Neural cell (in vitro differentiated cells): ENCODE measurements around the gene POLR1E. TPM values are rescaled to one million over a fixed set of nuclear protein-coding genes. Genes with fewer than 3 reads are reported as not detected.
"Not testable (repeated sequence)": the region's sequence is repeated elsewhere in the genome, so short reads cannot be mapped to it uniquely, and the experiment has no call there.

Experiments
- H2AFZ ChIP-seq: fragments of 200-600, 300-800 bp; sonication (generic), shearing (Covaris generic); 2 replicates; pipeline ENCODE4 v1.6.0; 2014; ENCODE audit warnings: low read depth, mild to moderate bottlenecking, antibody characterized with exemption, low read length, moderate library complexity
- H3F3A ChIP-seq: fragments of 200-600 bp; shearing (Covaris generic); 2 replicates; pipeline ENCODE4 v1.6.1; 2016; ENCODE audit warnings: mild to moderate bottlenecking, moderate library complexity, mixed read lengths, antibody characterized with exemption, low read length; ENCODE audit not compliant: insufficient read depth, poor library complexity, severe bottlenecking
- H3K27ac ChIP-seq: fragments of 200-600, 300-800 bp; sonication (generic), shearing (Covaris generic); 2 replicates; pipeline ENCODE4 v1.5.1; 2014; ENCODE audit warnings: mild to moderate bottlenecking, low read length, moderate library complexity
- H3K27me3 ChIP-seq: fragments of 300-800, 200-600 bp; sonication (generic), shearing (Covaris generic); 2 replicates; pipeline ENCODE4 v1.6.0; 2014; ENCODE audit warnings: mild to moderate bottlenecking, low read depth, low read length, moderate library complexity; ENCODE audit not compliant: insufficient read depth
- H3K36me3 ChIP-seq: fragments of 300-800, 200-600 bp; sonication (generic), shearing (Covaris generic); 2 replicates; pipeline ENCODE4 v1.5.1; 2014; ENCODE audit warnings: mild to moderate bottlenecking, antibody characterized with exemption, low read length, moderate library complexity; ENCODE audit not compliant: insufficient read depth
- H3K4me2 ChIP-seq: fragments of 300-800, 200-600 bp; sonication (generic), shearing (Covaris generic); 2 replicates; pipeline ENCODE4 v1.6.0; 2014; ENCODE audit warnings: mild to moderate bottlenecking, low read length
- H3K4me3 ChIP-seq: fragments of 300-800, 200-600 bp; sonication (generic), shearing (Covaris generic); 2 replicates; pipeline ENCODE4 v1.5.1; 2014; ENCODE audit warnings: mild to moderate bottlenecking, low read length, moderate library complexity
- H3K79me2 ChIP-seq: fragments of 200-600 bp; shearing (Covaris generic); replicated peaks from 2 replicates; pipeline ENCODE4 v1.6.0; 2014; ENCODE audit warnings: mild to moderate bottlenecking, low read length, moderate library complexity; ENCODE audit not compliant: insufficient read depth
- H3K9ac ChIP-seq: fragments of 300-800, 200-600 bp; sonication (generic), shearing (Covaris generic); 2 replicates; pipeline ENCODE4 v1.6.1; 2016; ENCODE audit warnings: mild to moderate bottlenecking, low read length, mixed read lengths
- H3K9me2 ChIP-seq: fragments of 200-600 bp; shearing (Covaris generic); 2 replicates; pipeline ENCODE4 v1.6.1; 2016; ENCODE audit warnings: mild to moderate bottlenecking, low read length, mixed read lengths; ENCODE audit not compliant: insufficient read depth
- H3K9me3 ChIP-seq: fragments of 200-600, 300-800 bp; sonication (generic), shearing (Covaris generic); 2 replicates; pipeline ENCODE4 v1.6.1; 2016; ENCODE audit warnings: mild to moderate bottlenecking, mixed run types, low read length, moderate library complexity, mixed read lengths
- H4K20me1 ChIP-seq: fragments of 200-600 bp; shearing (Covaris generic); 2 replicates; pipeline ENCODE4 v1.6.1; 2016; ENCODE audit warnings: mild to moderate bottlenecking, mixed run types; ENCODE audit not compliant: insufficient read depth
- CTCF ChIP-seq: fragments of 450-650 bp; IDR thresholded peaks from 2 replicates; pipeline ENCODE4 v1.5.1; 2014; ENCODE audit warnings: antibody characterized with exemption, mild to moderate bottlenecking, moderate library complexity; ENCODE audit not compliant: poor library complexity, severe bottlenecking
- EP300 ChIP-seq: fragments of 450-650 bp; conservative IDR thresholded peaks from 2 replicates; pipeline ENCODE4 v1.6.1; 2014; ENCODE audit warnings: antibody characterized with exemption, mild to moderate bottlenecking, moderate library complexity; ENCODE audit not compliant: poor library complexity, severe bottlenecking
- EZH2 ChIP-seq: fragments of 200-600, 300-800 bp; shearing (Covaris generic), sonication (generic); IDR thresholded peaks from 2 replicates; pipeline ENCODE4 v1.6.1; 2014; ENCODE audit warnings: antibody characterized with exemption, low read length, borderline replicate concordance, mild to moderate bottlenecking; ENCODE audit not compliant: insufficient read depth, poor library complexity, severe bottlenecking
- MXI1 ChIP-seq: fragments of 450-650 bp; conservative IDR thresholded peaks from 2 replicates; pipeline ENCODE4 v1.6.1; 2014; ENCODE audit warnings: antibody characterized with exemption, mild to moderate bottlenecking; ENCODE audit not compliant: poor library complexity, severe bottlenecking
- POLR2AphosphoS5 ChIP-seq: IDR thresholded peaks from 2 replicates; pipeline ENCODE4 v1.6.1; 2012
- RAD21 ChIP-seq: fragments of 450-650 bp; conservative IDR thresholded peaks from 2 replicates; pipeline ENCODE4 v1.6.1; 2014; ENCODE audit warnings: antibody characterized with exemption, mild to moderate bottlenecking, moderate library complexity
- REST ChIP-seq: IDR thresholded peaks from 2 replicates; pipeline ENCODE4 v1.6.1; 2012; ENCODE audit warnings: borderline replicate concordance
- SMC3 ChIP-seq: fragments of 450-650 bp; conservative IDR thresholded peaks from 2 replicates; pipeline ENCODE4 v1.6.1; 2014; ENCODE audit warnings: antibody characterized with exemption, mild to moderate bottlenecking, moderate library complexity; ENCODE audit not compliant: poor library complexity
- TAF1 ChIP-seq: IDR thresholded peaks from 2 replicates; pipeline ENCODE4 v1.6.1; 2012; ENCODE audit warnings: low read depth
- polyA plus RNA-seq: library from polyadenylated mRNA; depleted of rRNA; stranded (reverse); fragments of >200 nt; gene quantifications from 2 replicates; pipeline ENCODE4 v1.2.3, GENCODE V29; 2014

POLR1E gene
- polyA plus RNA-seq, 1 donor from 2014 or later = 19.1 TPM

GRCh38 chr9:37468620-37469019 is 17.1 kb upstream of the POLR1E start:
- H3K27me3 ChIP-seq = no peaks in the 10 kb centered on the region
- H4K20me1 ChIP-seq = peaks cover 4% of the 10 kb centered on the region
- H3K4me3 ChIP-seq = no peak overlapping the region
- peaks cover 11% of the 10 kb centered on the region for H3K79me2 ChIP-seq
- H3K9me3 ChIP-seq = no peaks in the 10 kb centered on the region
- TF ChIP-seq MXI1 = no peak
- TF ChIP-seq SMC3 = no peak
- TF ChIP-seq POLR2AphosphoS5 = no peak
- no peak for TF ChIP-seq RAD21
- no peak for TF ChIP-seq EP300
- TF ChIP-seq CTCF = no peak
- no peak for TF ChIP-seq EZH2
- no peak for TF ChIP-seq REST
- no peak for TF ChIP-seq TAF1
- no peak overlapping the region for H2AFZ ChIP-seq
- H3K27ac ChIP-seq = no peak overlapping the region
- H3K9ac ChIP-seq = no peak overlapping the region
- H3K4me2 ChIP-seq = no peak overlapping the region
- no peaks in the 10 kb centered on the region for H3K36me3 ChIP-seq
- no peaks in the 10 kb centered on the region for H3K9me2 ChIP-seq
- H3F3A ChIP-seq = no peaks in the 10 kb centered on the region

GRCh38 chr9:37471942-37472684 is 13.6 kb upstream of the POLR1E start:
- no peak overlapping the region for H3K4me3 ChIP-seq
- TF ChIP-seq REST (no peak), SMC3 (no peak), RAD21 (no peak), TAF1 (no peak), EZH2 (no peak), MXI1 (no peak), POLR2AphosphoS5 (no peak), EP300 (no peak), CTCF (no peak)
- no peak overlapping the region for H2AFZ ChIP-seq

GRCh38 chr9:37473982-37474381 is 11.8 kb upstream of the POLR1E start:
- H3K9me2 ChIP-seq, H3F3A ChIP-seq, H3K79me2 ChIP-seq, H3K4me3 ChIP-seq, H3K27ac ChIP-seq, H3K36me3 ChIP-seq, H3K9ac ChIP-seq, H3K9me3 ChIP-seq, H4K20me1 ChIP-seq, H2AFZ ChIP-seq, H3K27me3 ChIP-seq, H3K4me2 ChIP-seq: not testable (repeated sequence)

More at GRCh38 chr9:37471942-37472684, 13.6 kb upstream of the POLR1E start:
- no peaks in the 10 kb centered on the region for H3F3A ChIP-seq
- H3K36me3 ChIP-seq = no peaks in the 10 kb centered on the region
- H4K20me1 ChIP-seq = no peaks in the 10 kb centered on the region
- H3K79me2 ChIP-seq = no peaks in the 10 kb centered on the region
- no peaks in the 10 kb centered on the region for H3K9me2 ChIP-seq
- no peaks in the 10 kb centered on the region for H3K9me3 ChIP-seq
- H3K4me2 ChIP-seq = no peak overlapping the region
- no peaks in the 10 kb centered on the region for H3K27me3 ChIP-seq
- H3K27ac ChIP-seq = no peak overlapping the region
- H3K9ac ChIP-seq = no peak overlapping the region
